Activated CD4-positive, alpha-beta T cell treated with anti-CD3 and anti-CD28 coated beads, Interleukin-2, amount 50 U/mL, for 16 hours (primary cell): Measurements from ENCODE around the gene SLC35A1.

Experiments
- DNase-seq: peaks from one replicate; pipeline ENCODE4 v3.0.0-alpha.2; 2020

SLC35A1 gene

DNA sequence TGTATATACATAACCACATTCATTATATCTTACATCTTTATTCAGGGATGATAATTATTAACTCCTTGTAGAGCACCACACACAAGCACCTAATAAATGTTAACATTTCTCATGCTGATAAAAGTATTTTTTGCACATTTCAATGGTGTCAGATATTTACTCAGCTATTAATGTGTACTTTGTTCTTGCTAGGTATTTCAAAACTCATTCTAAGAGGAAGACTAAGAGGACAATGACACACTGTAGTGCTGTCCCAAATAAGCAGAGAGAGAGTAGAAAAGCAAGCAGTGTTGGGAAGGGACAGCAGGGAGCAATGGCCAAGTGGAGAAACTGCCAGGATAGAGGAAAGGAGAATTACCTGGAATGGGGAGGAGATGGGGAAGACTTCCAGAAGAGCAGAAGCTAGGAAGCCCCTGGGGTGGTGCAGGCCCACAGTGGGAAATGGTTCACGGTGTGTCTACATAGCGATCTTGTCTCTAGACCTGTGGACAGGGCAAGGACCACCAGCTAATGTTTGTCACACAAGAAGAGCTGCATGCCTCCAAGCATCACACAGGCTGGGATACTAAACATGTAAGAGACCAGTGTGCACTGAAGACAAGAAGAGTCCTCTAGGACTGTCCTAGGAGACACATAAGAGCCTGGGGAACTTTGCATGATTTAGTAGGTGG, 61.7 kb downstream of the SLC35A1 start:
- DNase-seq: no peak

DNA sequence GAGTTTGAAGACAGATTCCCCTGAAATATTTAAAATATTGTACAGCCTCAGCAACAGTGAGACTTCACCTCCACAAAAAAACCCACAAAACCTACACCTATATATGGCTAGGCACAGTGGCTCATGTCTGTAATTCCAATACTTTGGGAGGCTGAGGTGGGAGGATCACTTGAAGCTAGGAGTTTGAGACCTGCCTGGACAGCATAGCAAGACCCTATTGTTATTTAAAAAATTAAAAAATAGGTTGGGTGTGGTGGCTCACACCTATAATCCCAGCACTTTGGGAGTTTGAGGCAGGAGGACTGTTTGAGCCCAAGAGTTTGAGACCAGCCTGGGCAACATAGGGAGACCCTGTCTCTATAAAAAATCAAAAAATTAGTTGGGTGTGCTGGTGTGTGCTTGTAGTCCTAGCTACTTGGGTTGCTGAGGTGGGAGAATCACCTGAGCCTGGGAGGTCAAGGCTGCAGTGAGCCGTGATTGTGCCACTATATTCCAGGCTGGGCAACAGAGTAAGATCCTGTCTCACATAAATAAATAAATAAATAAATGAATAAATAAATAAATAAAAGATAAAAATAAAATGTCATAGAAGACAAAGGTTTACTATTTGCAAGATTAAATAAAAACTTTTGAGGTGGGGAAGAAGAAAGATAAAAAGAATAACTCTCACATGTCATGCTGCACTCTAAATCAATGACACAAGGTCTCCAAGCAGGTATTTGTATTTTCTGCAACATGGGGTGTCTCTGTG, 65.9 kb downstream of the SLC35A1 start:
- DNase-seq: no peak

DNA sequence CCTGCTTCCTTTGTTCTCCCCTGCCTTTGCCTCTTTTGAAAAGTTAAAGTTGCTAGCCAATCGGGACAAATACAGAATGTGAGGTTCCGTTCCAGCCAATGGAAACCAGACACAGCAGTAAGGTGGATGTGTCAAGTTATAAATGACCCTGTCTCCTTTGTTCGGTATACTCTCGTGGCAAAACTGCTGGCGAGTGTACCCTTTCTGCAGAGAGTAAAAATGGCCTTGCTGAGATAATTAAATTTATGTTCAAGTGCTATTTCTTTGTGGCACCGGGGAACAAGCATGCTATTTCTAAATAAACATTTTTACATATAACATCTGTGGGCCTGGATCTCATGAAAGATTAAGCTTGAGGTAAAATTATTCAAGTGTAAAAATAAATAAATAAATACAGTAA, 66.8 kb downstream of the SLC35A1 start:
- no peak for DNase-seq

DNA sequence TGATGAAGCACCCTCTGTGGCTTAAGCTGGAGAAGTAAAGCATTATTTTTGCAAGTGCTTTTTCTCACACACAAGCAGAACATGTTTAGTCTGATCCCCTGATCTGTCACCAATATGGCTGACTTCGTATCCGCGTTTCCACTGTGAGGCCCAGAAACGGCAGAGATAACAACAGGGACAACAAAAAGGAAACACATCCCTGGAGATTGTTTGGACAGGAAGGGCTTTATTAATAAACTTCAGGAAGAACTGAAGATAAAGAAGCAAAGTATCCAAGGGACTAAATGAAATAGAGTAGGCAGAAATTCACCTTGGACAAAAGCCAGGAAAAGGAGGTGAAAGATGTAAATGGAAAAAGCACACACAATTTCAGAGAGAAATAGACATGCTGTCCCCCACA, 67.8 kb downstream of the SLC35A1 start:
- DNase-seq: no peak

DNA sequence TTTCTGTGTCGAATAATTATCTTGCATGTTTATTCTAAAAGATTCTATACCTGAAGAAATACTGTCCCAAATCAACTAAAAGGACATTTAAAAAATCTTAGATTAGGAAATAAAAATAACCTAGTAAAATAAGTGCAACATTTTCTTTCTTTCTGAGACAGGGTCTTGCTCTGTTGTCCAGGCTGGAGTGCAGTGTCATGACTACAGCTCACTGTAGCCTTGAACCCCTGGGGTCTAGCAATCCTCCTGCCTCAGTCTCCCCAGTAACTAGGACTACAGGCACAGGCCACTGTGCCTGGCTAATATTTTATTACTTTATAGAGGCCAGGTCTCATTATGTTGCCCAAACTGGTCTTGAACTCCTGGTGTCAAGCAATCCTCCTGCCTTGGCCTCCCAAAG, 68.3 kb downstream of the SLC35A1 start:
- DNase-seq: no peak

DNA sequence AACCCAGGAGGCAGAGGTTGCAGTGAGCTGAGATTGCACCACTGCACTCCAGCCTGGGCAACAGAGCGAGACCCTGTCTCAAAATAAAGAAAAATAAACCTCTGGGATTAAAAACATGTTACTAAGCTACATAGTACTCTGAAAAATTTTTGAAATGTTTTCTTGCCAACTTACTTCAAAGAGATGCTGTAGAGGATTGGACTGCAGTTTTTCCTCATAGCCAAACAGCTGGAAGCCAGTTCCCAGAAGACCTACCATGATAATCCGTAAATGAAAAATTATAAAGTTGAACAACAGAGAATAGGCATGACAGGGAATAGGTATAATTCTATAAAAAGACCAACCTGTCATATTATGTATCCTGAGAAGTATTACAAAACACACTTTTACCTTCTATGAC, 69.0 kb downstream of the SLC35A1 start:
- DNase-seq: no peak

DNA sequence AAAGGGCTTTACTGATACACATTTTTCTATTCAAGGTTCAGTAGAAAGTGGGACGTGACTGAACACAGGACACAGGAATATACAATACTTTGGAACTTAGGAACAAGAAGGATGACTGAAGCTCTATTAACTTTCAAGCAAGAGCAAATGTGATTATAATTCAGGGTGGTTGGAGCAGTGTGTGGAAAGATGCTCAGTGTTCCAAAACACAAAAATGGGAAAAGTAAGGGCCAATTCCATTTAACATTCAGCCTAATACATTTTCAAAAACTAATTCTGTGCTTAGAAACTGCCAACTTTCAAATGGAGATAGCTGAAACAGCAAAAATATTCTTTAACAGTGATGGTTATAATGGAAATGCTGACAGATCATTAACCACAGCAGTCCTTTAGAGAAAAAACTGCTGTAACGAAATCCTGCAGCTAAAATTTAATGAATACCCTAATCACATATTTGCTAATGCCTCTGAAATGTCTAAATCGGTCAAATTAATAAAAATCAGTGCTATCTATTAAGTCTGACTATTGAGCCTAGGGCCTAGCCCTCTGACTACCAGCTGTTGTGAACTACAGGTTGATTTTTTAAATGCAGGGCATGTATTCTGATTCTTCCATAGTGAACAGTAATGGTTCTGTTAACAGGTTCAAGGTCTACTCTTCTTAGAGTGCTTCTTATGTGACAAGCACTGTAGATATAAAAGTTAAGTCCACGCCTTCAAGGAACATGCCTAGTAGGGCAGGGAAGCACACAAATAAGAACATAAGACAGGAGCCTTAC, 71.1 kb downstream of the SLC35A1 start:
- no peak for DNase-seq

DNA sequence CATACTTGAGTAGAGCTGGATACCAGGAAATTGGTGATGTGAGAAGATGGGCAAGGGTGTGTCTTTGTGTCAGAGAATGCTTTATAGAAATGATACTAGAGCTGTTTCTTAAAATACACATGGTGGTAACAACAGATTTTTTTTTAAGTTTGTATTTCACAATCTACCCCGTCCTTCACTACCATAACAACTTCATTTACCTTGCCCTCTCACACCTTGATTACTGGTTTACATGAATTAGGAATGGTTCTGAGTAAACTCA, 71.6 kb downstream of the SLC35A1 start:
- no peak for DNase-seq

DNA sequence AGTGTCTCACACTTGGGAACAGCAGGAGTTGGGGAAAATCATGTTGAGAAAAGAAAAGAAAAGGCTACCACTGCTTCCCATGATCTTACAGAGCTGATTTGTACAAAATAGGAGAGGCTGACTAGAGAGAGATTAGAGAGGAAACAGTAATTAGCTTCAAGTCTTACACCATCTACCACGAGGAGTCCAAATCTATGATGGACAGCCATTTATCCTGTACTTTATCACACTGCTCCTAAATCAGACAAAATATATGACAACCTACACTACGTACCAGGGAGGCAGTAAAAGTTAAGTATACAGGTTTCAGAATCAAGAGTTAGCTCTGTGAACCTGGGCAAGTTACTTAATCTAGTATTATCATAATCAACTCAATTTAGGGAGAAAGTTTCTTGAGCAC, 79.0 kb downstream of the SLC35A1 start:
- no peak for DNase-seq

DNA sequence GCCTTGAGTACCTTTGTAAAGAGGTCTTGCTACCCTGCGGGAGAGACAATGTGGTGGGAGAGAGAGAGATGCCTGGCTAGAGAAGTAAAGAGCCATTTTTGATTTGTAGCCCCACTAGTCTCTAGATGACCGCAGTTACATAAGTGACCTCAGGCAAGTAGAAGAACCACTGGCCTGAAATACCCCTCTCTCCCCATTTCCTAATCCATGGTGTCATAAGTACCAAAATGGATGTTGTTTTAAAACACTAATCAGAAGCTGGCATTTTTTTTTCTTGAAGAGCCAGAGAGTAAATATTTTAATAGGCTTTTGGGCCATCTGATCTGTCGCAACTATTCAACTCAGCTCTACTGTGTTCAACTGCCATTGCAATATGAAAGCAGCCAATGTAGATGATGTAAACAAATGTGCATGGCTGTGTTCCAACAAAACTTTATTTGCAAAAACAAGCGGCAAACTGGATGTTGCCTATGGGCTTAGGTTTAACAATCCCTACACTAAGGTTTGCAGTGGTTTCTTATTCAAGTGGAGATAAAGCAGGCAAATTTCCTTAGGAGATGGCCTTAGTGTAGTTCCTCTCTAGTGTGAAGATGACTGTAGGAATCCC, 80.5 kb downstream of the SLC35A1 start:
- no peak for DNase-seq

DNA sequence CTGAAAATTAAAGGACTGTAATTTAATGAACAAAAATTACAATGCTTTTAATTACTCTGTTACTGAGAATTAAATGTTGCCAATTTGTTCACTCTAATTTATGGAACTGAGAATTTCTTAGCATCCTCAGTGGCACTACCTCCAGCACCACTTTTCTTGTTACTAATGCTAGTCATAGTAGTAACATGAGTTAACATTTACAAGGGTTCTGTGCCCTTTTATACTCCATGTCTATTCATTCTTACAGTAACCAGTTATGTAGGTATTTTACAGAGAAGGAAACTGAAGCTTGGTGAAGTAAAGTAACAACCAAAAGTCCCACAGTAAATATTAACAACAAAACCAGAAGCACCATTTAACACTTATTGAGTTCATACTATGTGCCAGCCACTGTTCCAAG, 82.7 kb downstream of the SLC35A1 start:
- no peak for DNase-seq

DNA sequence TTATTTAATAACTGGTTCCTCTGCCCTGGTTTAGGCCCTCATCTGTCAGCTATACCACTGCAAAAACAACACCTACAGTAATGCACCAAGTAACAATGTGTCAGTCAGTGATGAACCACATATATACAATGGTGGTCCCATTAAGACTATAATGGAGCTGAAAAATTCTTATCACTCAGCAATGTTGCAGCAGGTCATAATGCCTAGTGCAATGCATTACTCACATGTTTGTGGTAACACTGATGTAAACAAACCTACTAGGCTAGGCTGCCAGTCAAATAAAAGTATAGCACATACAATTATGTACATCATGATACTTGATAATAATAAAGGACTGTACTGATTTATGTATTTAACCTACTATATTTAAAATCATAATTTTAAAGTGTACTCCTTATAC, 85.7 kb downstream of the SLC35A1 start:
- DNase-seq: no peak

DNA sequence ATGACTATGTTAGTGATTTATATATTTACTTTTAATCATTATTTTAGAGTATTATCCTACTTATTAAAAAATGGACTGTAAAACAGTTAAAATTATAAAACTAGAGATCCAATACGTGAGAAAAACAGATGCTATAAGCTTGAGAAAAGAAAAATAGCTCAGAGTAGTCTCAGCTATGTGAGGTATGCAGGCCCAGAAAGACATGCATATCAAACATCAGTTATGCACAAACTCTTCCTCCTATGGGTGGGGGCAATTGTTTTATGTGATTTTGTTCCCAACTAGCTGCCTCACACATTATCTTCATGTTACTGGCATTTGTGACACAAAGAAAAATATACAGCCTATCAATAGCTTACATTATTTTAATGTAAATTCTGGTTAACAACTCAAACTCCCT, 88.2 kb downstream of the SLC35A1 start:
- DNase-seq: no peak
